HepG2 (cell line): ENCODE data around the gene ZNF414. TPM values are rescaled to one million over a fixed set of nuclear protein-coding genes. Genes with fewer than 3 reads are reported as not detected.
"Not testable (repeated sequence)": the region's sequence is repeated elsewhere in the genome, so short reads cannot be mapped to it uniquely, and the experiment has no call there.

Source experiments
- ATAC-seq: fragments of 200-7000 bp; cut with Tn5 transposase; 3 replicates; pipeline ENCODE4 v1.9.1; 2020; ENCODE audit warnings: mild to moderate bottlenecking, moderate library complexity
- BruUV-seq: library from RNA; stranded (reverse); fragments of 400-500 nt; replicated peaks from 2 replicates; lab custom pipeline; 2021; lab: Mats Ljungman, UMichigan
- CTCF ChIA-PET: fragments of 300-600 bp; formaldehyde crosslinking; extraction: SDS; loops from one replicate; lab custom pipeline; 2021; ENCODE audit warnings: low total read pairs, inconsistent platforms, low intra/inter-chr PET ratio; lab: Yijun Ruan, JAX
- POLR2A ChIA-PET: fragments of 350-600 bp; sonication (Branson Sonifier 250); formaldehyde crosslinking; loops from one replicate; lab custom pipeline; 2020; ENCODE audit warnings: antibody characterized with exemption, inconsistent platforms; lab: Yijun Ruan, JAX
- DNase-seq: peaks from one replicate; pipeline ENCODE4 v3.0.0-alpha.2; 2015; ENCODE audit warnings: low spot score
- FAIRE-seq: peaks from 3 replicates; lab custom pipeline; 2011; peaks lifted over from hg19 to GRCh38; lab: Jason Lieb, UNC
- H2AFZ ChIP-seq: one replicate; pipeline ENCODE4 v1.6.1; 2011; ENCODE audit warnings: low read length, inconsistent platforms
- H3K27ac ChIP-seq: fragments of 300-600 bp; 3 replicates; pipeline ENCODE4 v1.8.0; 2011; ENCODE audit warnings: mixed run types, mild to moderate bottlenecking, mixed read lengths, low read length, inconsistent platforms; ENCODE audit not compliant: insufficient read depth; ENCODE audit errors: extremely low read length
- H3K27me3 ChIP-seq, 2 experiments: fragments of 200-600 bp in 1 of 2; 2 replicates in 1 of 2; 3 replicates in 1 of 2; pipeline versions ENCODE4 v1.6.0 to v1.8.0; 2011; ENCODE audit warnings: low read length in 2 of 2, mild to moderate bottlenecking in 2 of 2, moderate library complexity in 2 of 2, inconsistent platforms in 1 of 2; ENCODE audit not compliant: insufficient read depth in 2 of 2, control insufficient read depth in 1 of 2
- H3K36me3 ChIP-seq, 2 experiments: fragments of 200-600 bp in 1 of 2; replicated peaks in 1 of 2; 2 replicates in 1 of 2; 3 replicates in 1 of 2; pipeline versions ENCODE4 v1.5.1 to v1.8.0; 2011; ENCODE audit warnings: low read length in 2 of 2, inconsistent platforms in 1 of 2; ENCODE audit not compliant: insufficient read depth in 2 of 2, control insufficient read depth in 1 of 2
- H3K4me1 ChIP-seq: 2 replicates; pipeline ENCODE4 v1.5.1; 2012; ENCODE audit warnings: low read length, inconsistent platforms; ENCODE audit not compliant: insufficient read depth
- H3K4me2 ChIP-seq: 2 replicates; pipeline ENCODE4 v1.6.0; 2011; ENCODE audit warnings: low read depth, low read length, inconsistent platforms
- H3K4me3 ChIP-seq, 3 experiments: fragments of 200-600 bp in 1 of 3; sonication (generic), shearing (Covaris generic) in 1 of 3; replicated peaks in 1 of 3; 2 replicates each; pipeline ENCODE4 v1.5.1; 2011 to 2016; ENCODE audit warnings: low read length in 3 of 3, inconsistent platforms in 2 of 3, low read depth in 2 of 3, mild to moderate bottlenecking in 2 of 3, control low read depth in 1 of 3, mixed read lengths in 1 of 3; ENCODE audit not compliant: insufficient read depth in 1 of 3
- H3K79me2 ChIP-seq: one replicate; pipeline ENCODE4 v1.6.1; 2011; ENCODE audit warnings: low read length, inconsistent platforms; ENCODE audit not compliant: insufficient read depth
- H3K9ac ChIP-seq: 2 replicates; pipeline ENCODE4 v1.6.0; 2011; ENCODE audit warnings: mild to moderate bottlenecking, low read depth, low read length, inconsistent platforms; ENCODE audit not compliant: insufficient read depth
- H3K9me3 ChIP-seq: 2 replicates; pipeline ENCODE4 v1.5.1; 2012; ENCODE audit warnings: mild to moderate bottlenecking, low read length
- H4K20me1 ChIP-seq: 2 replicates; pipeline ENCODE4 v1.6.0; 2011; ENCODE audit warnings: inconsistent platforms, mild to moderate bottlenecking, low read length, moderate library complexity; ENCODE audit not compliant: insufficient read depth
- KDM6A ChIP-seq: IDR thresholded peaks from 2 replicates; pipeline ENCODE4 v1.6.1; 2016; ENCODE audit warnings: low read depth
- LBX2 ChIP-seq: sonication (generic); formaldehyde crosslinking; IDR thresholded peaks from 2 replicates; pipeline ENCODE4 v1.5.0; 2020; ENCODE audit warnings: missing genetic modification reagents, mild to moderate bottlenecking, borderline replicate concordance
- NR2F1 ChIP-seq, 2 experiments: fragments of 450-650 bp in 1 of 2; formaldehyde crosslinking in 1 of 2; IDR thresholded peaks; 2 replicates each; pipeline versions ENCODE4 v1.5.0 to v1.6.1; 2016 to 2020; ENCODE audit warnings: mild to moderate bottlenecking in 1 of 2, missing compliant biosample characterization in 1 of 2, missing genetic modification reagents in 1 of 2, moderate library complexity in 1 of 2
- NR2F6 ChIP-seq, 2 experiments: IDR thresholded peaks; 2 replicates each; pipeline ENCODE4 v1.6.1; 2016; ENCODE audit warnings: antibody characterized with exemption in 1 of 2, mild to moderate bottlenecking in 1 of 2
- PTBP1 ChIP-seq: fragments of 200-400 bp; formaldehyde crosslinking; IDR thresholded peaks from 2 replicates; pipeline ENCODE4 v1.6.1; 2018; ENCODE audit warnings: low read length, low read depth; ENCODE audit not compliant: poor library complexity, severe bottlenecking
- THAP11 ChIP-seq: IDR thresholded peaks from 2 replicates; pipeline ENCODE4 v1.6.1; 2016; ENCODE audit warnings: missing biosample characterization, missing genetic modification reagents
- THYN1 ChIP-seq: sonication (generic); formaldehyde crosslinking; IDR thresholded peaks from 2 replicates; pipeline ENCODE4 v1.8.1; 2023; ENCODE audit warnings: low read depth, mild to moderate bottlenecking, moderate library complexity, missing genetic modification reagents, borderline replicate concordance
- ZGPAT ChIP-seq: IDR thresholded peaks from 2 replicates; pipeline ENCODE4 v1.6.1; 2016; ENCODE audit warnings: mild to moderate bottlenecking
- ZNF570 ChIP-seq: sonication (generic); formaldehyde crosslinking; IDR thresholded peaks from 2 replicates; pipeline ENCODE4 v1.4.0; 2020; ENCODE audit warnings: mild to moderate bottlenecking, missing genetic modification reagents, borderline replicate concordance
- ZNF674 ChIP-seq: sonication (generic); formaldehyde crosslinking; IDR thresholded peaks from 2 replicates; pipeline ENCODE4 v1.5.0; 2020; ENCODE audit warnings: low read depth, mild to moderate bottlenecking, missing genetic modification reagents
- WGBS: methylation state at CpG from one replicate; pipeline ENCODE4 v1.1.6; 2017; ENCODE audit warnings: low lambda C conversion rate; 5-methylcytosine and 5-hydroxymethylcytosine counted together
- in situ Hi-C: cut with HindIII; loops from 2 replicates; pipeline ENCODE4 v1.10.0; 2017; ENCODE audit warnings: low pct_unique_long_range_greater_than_20kb; ENCODE audit not compliant: extremely low pct_ligation_motif_present
- intact Hi-C: fragments of 100-400 bp; cut with micrococcal nuclease; formaldehyde crosslinking; loops from one replicate; pipeline ENCODE4 v1.10.0; 2022; ENCODE audit not compliant: unreplicated experiment
- polyA plus RNA-seq, 8 experiments: library from polyadenylated mRNA; depleted of rRNA in 3 of 8; stranded (reverse) in 7 of 8; unstranded in 1 of 8; fragments of >200 nt; fragmentation: Illumina TruSeq in 4 of 8; extraction: Trizol in 4 of 8; gene quantifications; 2 replicates each; pipeline versions ENCODE4 v1.2.1 to v1.2.3, GENCODE V29; 2011 to 2016; ENCODE audit warnings: low read depth in 4 of 8, missing spikeins in 1 of 8, mixed read lengths in 1 of 8; ENCODE audit not compliant: insufficient read depth in 1 of 8
- total RNA-seq, 5 experiments: library from RNA; depleted of rRNA; stranded (reverse); fragments of >200 nt; fragmentation: Illumina TruSeq; extraction: Trizol; gene quantifications; 2 replicates each; pipeline ENCODE4 v1.2.3, GENCODE V29; 2016; ENCODE audit warnings: low read depth in 1 of 5

ZNF414 gene
- total and polyA plus RNA-seq, 2 of the 13 experiments (the other 11 are each of a cell fraction or from before 2014, with no cell fraction given): 2.5 to 4.0 TPM

GRCh38 chr19:8558325-8558724, 44.4 kb upstream of the ZNF414 start:
- Histone ChIP-seq H3K4me1 (peaks cover 6% of the 10 kb centered on the region; the same call in 1 of the 2 replicates), H3K36me3 (no peaks in the 10 kb centered on the region), H3K27ac (no peak overlapping the region), H3K4me2 (no peak overlapping the region), H3K9me3 (no peaks in the 10 kb centered on the region)
- in situ Hi-C loops: no loop called here
- BruUV-seq: no TSS peak
- DNase-seq: no peak
- TF ChIP-seq ZGPAT (CRISPR knock-in tag) (no peak), LBX2 (no peak)
- TF ChIP-seq, all 625 proteins: peak for 0
- intact Hi-C loops: no loop called here
- Histone ChIP-seq H2AFZ (no peak overlapping the region), H4K20me1 (no peaks in the 10 kb centered on the region), H3K27me3 (no peaks in the 10 kb centered on the region; a peak in 1 of 5 replicates), H3K4me3 (no peak overlapping the region), H3K9ac (no peak overlapping the region), H3K79me2 (no peaks in the 10 kb centered on the region)
- no peak for ATAC-seq
- WGBS: 26% methylated on average over 2 of the region's 2 CpGs
- FAIRE-seq: no peak
- CTCF ChIA-PET: no interaction called here
- POLR2A ChIA-PET: no interaction called here

- DNase-seq (no peak), ATAC-seq (peak; percentile 50), FAIRE-seq (no peak)
- Histone ChIP-seq H2AFZ (no peak overlapping the region), H3K79me2 (no peaks in the 10 kb centered on the region), H3K4me2 (no peak overlapping the region; the same call in 1 of the 2 replicates), H4K20me1 (no peaks in the 10 kb centered on the region), H3K27ac (no peak overlapping the region), H3K4me1 (peaks cover 6% of the 10 kb centered on the region; the same call in 1 of the 2 replicates), H3K27me3 (no peaks in the 10 kb centered on the region; a peak in 1 of 5 replicates), H3K9ac (no peak overlapping the region), H3K4me3 (no peak overlapping the region), H3K9me3 (no peaks in the 10 kb centered on the region), H3K36me3 (no peaks in the 10 kb centered on the region)
- BruUV-seq: no TSS peak
- TF ChIP-seq THAP11 (CRISPR knock-in tag): no peak
- no peak for TF ChIP-seq KDM6A (CRISPR knock-in tag)
- TF ChIP-seq ZNF570: no peak
- 0 out of 4 replicates have a peak, but pooled peaks have one; percentile 24 to 26 for TF ChIP-seq NR2F1 (CRISPR knock-in tag; IDR thresholded peaks at IDR 0.05)
- TF ChIP-seq PTBP1: no peak
- TF ChIP-seq THYN1 (CRISPR knock-in tag): no peak
- TF ChIP-seq ZNF674 (CRISPR knock-in tag): no peak
- TF ChIP-seq NR2F6 (IDR thresholded peaks at IDR 0.05): peak; percentile 39; the same call in 1 of the 2 replicates
- peak; percentile 39; the same call in 1 of the 2 replicates for TF ChIP-seq NR2F6 (CRISPR knock-in tag; IDR thresholded peaks at IDR 0.05)
- intact Hi-C loops: no loop called here
- WGBS: 49% methylated on average over 4 of the region's 6 CpGs
- CTCF ChIA-PET: no interaction called here
- in situ Hi-C loops: no loop called here
- POLR2A ChIA-PET: no interaction called here
Measured at GRCh38 chr19:8557642-8558238, 43.8 kb upstream of the ZNF414 start.

GRCh38 chr19:8553729-8554128, 39.8 kb upstream of the ZNF414 start:
- intact Hi-C loops, CTCF ChIA-PET, FAIRE-seq, H3K4me1 ChIP-seq, ATAC-seq, BruUV-seq, in situ Hi-C loops, H3K9me3 ChIP-seq, H3K9ac ChIP-seq, DNase-seq, H3K36me3 ChIP-seq, H3K4me2 ChIP-seq, H3K27ac ChIP-seq, POLR2A ChIA-PET, H3K27me3 ChIP-seq, H4K20me1 ChIP-seq, H2AFZ ChIP-seq, H3K4me3 ChIP-seq, H3K79me2 ChIP-seq: not testable (repeated sequence)
- WGBS: 62% methylated on average over 5 of the region's 7 CpGs
